AG20443 (cell line): ENCODE measurements around the gene TMEM179.

ENCODE experiments used
- DNase-seq: peaks from one replicate; pipeline ENCODE4 v3.0.0; 2012; ENCODE audit warnings: low spot score, mixed read lengths

The TMEM179 gene

DNA sequence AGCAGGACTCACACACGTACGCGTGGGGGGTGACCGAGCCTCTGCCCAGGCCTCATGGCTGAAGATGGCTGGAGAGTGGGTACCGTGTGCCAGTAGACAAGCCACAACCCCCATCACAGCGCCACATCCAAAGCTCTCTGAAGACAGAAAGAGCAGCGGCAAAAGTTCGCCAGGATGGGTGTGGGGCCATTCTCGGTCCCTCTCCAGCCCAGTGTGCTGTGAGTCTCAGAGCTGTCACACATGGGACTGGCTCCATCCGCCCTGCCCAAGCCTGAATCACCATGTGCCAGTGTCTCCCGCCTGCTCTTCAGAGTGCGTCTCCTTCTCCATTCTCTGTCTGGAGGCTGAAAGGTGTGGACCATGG, 5.7 kb downstream of the TMEM179 start:
- DNase-seq: no peak

DNA sequence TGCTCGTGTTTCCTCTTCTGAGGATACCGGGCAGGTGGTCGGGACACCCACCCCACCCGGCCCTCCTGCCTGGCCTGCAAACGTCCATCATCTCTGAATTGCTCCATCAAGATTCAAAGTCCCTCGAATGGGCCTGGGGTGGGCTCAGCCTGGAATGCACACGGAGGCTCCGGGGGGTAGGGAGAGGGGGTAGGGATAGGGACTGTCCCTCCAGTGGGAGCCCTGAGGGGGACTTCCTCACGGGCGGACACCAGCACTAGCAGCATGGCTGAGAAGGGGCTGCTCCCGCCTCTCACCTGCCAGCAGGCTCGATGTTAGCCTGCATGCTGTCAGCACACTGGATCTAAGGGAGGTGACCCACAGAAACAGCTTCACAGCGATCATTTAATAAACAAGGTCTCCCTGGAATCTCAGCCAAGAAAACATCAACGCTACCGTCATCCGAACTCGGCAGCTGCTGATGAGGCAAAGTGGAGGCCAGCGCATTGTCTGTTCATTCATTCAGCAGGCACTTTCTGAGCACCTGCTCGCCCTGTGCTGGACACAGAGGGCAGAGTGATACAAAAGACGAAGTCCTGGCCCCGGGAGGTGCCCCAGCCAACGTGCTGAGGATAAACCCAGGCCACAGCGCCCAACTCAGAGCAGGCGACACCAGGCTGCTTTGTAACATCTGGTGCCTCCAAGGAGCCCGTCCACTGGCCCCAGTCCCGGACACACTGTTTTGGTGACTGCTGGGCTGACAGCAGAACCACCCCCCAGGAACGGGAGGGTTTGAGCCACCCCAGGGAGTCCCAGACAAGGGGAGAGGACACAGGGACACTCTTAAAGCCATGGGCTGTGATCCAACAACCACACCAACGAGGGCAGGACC, 6.3 kb downstream of the TMEM179 start:
- DNase-seq: no peak

DNA sequence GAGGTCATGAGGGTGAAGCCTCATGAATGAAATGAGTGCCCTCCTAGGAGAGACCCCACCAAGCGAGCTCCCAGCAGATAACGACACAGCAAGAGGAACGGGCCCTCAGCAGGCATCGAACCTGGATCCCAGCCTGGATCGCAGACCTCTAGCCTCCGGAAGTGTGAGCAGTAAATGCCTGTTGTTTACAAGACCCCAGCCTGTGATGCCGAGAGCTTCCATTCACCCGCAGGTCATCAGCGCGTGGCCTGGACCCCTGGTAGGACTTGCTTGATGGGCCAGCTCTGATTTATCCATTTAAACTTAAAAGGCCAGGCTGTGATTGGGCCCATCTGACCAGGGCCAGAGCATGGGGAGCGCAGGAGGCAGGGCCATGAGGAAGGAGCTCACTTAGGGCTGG, 7.0 kb downstream of the TMEM179 start:
- DNase-seq: no peak

DNA sequence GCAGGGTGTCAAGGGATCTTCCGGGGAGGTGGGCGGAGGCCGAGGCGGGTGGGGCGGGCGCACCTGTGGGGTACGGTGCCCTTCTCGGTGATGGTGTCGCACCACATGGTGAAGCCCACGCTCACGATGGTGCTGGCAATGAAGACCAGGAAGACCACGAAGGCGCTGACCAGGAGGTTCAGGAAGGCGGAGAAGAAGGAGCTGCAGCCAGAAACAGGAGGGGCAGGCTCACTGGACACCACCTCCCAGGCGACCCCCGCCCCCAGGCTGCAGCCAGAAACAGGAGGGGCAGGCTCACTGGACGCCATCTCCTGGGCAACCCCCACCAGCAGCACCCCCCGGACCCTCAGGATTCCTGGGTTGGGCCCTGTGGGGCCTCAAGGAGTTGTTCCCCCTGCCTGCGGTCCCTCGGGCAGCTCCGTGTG, 7.6 kb downstream of the TMEM179 start:
- DNase-seq: no peak

DNA sequence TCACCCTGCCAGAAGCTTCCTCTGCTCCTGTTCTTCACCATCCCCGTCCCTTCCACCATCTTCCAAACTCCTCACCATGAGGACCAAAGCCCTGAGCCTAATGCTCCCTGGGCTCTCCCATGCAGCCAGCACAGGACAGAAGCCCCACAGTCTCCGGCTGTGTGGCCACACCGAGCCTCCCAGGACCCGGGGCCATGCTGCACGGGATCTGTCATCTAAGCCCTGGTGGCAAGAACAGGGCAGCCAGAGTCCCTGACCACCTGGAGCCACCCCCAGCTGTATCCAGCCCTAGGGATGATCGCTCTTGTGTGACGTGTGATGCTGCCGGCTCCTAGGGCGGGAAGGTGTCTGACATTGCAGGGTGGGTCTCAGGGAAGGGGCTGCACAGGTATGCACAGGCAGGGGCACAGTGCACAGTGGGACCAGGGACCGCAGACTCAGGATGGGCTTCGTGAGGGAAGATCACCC, 8.1 kb downstream of the TMEM179 start:
- no peak for DNase-seq

DNA sequence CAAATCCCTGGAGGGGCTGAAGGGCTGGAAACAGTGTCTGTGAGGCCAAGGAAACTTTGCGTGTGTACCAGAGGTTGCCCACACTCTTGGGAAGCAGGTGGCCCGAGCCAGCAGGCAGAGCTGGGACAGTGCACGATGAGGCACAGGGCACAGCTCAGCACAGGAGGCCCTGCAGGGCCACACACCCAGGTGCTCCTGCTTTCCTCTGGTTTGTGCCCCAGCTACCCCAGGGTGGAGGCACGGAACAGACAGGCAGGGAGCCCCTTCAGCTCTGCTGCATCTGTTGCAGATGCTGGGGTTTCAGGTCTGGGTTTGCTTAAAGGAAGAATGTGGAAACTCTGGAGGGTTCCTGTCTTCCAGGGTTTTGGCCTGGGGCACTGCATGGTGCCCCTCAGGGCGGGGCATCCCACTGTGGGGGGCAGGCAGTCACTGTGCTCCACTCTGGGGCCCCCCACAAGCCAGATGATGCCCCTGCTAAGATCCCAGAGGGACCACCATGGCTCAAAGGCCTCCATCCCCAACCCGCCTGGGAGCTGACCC, 8.6 kb downstream of the TMEM179 start:
- DNase-seq: no peak

DNA sequence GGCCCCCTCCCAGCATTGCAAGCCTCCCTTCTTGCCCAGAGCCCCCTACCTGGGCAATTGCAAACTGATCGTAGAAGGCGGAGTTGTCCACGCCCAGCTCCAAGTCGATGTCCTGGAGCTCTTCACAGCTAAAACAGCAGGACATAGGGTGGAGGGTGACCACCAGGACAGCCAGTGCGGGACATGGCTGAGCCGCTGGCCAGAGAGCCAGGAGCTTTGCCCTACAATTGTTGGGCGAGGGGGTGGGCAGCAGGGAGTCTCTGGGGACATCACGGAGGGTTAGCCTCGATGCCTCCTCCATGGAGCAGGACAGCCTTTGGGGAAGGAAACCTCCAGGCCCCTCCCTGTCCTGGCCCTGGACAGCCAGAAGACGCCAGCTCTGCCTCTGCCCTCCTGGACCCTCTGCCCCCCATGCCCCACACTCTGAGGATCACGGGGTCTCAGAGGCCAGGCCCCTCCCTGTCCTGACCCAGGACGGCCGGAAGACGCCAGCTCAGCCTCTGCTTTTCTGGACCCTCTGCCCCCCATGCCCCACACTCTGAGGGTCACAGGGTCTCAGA, 9.4 kb downstream of the TMEM179 start:
- no peak for DNase-seq

DNA sequence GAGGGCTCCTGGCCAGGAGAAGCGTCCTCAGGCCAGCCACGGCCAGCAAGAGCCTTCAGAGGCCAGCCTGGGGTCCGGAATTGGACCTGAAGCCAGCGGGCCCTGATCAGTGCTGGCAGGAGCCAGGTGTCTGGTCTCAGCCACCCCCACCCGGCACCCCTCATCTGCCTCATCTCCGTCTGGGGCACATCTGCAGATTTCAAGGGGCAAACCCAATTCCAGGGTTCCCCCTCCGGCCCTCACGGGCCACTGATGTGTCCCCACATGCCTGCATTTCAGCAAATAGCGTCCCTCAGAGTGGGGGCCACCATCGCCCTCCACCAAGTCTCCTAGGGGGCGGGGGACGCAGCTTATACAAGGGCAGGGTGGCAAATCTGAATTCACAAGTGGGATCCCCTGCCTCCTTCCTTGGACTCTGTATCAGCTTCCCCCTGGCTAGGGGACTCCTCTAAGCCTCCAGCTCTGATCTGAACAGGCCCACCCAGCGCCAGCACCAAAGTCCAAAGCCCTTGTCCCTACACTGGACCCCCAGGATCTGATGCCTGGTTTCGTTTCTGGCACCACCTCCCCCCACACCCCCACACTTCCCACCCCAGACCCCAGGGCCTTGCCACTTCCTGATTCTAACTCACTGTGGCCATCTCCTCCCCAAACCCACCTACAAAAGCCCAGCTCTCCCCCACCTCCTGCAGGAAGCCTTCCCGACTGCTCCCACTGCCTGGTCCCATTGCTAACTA, 10.1 kb downstream of the TMEM179 start:
- no peak for DNase-seq

DNA sequence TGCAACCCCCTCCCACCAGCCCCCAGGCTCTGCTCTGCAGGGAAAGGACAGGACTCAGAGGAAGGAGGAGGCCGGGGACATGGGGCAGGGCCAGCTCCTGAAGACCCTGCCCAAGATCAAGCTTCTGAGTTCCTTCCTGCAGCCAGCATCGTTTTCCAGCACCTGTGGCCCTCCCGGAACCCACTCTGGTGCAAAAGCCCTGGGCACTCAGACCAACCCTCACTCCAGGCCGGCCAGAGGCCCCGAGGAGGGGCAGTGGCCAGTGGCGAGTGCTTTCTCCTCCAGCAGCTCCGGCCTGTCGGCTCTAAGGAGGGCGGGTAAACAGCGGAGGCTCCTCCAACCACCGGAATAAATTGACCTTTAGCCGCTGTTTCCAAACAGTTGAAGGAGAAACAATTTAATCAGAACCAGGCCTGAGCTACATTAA, 10.8 kb downstream of the TMEM179 start:
- DNase-seq: no peak

DNA sequence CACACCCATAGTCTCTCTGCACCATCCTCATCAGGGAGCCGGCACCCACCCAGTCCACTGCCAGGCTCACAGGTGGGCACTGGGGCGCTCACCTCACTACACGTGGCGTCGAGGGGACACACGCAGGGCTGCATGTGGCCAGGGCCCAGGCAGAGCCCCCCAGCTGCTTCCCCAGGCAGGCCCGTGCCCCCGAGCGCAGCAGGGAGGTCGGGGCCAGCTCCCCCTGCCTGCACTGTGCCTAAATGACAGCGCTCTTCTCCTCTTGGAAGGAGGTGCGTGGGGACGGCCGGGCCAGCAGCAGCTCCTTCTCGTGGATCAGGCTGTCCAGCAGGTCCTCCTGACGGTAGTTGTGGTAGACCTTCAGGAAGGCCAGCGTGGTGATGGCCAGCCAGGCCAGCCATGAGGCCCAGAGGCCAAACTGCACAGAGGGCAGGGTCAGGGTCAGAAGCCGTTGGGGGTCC, 11.3 kb downstream of the TMEM179 start:
- DNase-seq: no peak

DNA sequence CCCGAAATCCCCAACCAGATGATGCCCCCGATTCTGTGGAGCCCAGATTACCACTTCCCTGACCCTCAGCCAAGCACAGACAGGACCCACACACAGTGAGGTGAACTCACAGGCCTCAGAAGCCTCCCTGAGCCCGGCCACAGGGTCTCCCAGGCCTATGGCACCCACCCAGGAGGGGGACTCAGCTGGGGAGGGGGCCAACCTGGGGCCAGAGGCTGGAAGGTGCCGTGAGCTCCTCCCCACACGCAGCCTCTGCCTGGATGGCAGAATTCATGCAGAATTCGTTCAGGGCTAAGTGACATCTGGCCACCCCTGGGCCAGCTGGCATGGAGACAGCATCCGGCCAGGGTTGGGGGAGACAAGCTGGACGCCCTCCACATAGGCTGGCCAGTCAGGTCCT, 11.8 kb downstream of the TMEM179 start:
- no peak for DNase-seq

DNA sequence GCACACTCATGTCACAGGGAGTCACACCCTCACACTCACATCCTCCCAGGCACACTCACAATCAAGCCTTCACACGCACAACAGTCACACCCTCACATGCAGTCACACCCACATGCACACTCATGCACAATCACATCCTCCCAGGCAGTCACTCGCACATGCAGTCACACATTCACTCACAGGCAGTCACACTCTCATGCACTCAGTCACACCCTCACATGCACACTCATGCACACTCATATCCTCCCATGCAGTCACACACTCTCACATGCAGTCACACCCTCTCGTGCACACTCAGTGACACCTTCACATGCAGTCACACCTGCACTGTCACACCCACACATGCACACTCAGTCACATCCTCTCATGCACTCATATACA, 12.3 kb downstream of the TMEM179 start:
- DNase-seq: no peak

DNA sequence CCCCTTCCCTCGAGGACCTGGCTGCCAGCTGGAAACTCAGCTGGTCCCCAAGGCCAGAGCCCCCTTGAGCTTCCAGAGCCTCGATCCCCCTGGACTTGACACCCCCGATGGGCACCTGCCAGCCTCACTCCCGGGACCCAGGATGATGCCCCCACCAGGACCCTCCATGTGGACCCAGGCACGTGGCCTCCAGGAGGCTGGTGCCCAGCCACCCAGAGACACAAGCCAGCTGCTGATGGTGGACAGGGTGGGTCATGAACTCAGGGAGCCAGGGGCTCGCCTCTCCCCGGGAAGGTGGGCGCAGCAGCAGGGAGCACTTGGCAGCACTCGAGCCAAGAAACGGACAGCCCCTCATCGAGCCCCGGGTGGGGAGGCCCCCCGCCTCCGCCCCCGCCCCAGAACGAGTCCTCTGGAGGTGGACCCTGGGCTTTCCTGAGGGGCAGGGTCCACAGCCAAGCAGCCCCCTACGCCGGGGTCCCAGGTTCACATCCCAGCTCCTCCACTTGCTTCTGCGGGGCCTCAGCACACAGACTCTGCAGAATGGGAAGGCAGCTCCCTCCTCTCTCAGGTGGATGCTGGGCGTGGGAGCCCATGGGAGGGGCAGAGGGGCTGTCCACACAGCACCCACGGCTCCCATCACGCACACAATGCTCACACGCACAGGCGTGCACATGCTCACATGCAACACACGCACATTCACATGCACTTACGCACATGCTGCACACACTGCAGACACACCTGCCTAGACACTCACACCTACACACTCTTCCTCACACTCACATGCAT, 12.9 kb downstream of the TMEM179 start:
- DNase-seq: no peak

DNA sequence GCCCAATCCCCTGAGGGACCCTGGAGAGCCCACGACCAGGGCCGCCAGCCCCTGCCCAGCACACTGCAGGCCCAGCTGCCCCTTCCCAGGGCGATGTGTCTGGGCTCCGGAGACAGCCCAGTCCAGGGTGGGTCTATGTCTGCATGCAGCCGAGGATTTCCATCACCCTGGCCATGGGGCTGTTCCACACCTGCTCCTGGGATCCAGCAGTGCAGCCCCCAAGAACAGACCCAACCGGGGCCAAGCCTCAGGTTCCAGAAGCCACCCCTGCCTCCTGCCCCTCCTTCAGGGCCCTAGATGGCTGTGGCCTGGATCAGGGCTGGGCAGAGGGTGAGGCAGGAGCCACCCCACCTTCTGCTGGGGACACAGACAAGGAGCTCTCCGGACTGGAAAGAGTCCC, 13.5 kb downstream of the TMEM179 start:
- no peak for DNase-seq

DNA sequence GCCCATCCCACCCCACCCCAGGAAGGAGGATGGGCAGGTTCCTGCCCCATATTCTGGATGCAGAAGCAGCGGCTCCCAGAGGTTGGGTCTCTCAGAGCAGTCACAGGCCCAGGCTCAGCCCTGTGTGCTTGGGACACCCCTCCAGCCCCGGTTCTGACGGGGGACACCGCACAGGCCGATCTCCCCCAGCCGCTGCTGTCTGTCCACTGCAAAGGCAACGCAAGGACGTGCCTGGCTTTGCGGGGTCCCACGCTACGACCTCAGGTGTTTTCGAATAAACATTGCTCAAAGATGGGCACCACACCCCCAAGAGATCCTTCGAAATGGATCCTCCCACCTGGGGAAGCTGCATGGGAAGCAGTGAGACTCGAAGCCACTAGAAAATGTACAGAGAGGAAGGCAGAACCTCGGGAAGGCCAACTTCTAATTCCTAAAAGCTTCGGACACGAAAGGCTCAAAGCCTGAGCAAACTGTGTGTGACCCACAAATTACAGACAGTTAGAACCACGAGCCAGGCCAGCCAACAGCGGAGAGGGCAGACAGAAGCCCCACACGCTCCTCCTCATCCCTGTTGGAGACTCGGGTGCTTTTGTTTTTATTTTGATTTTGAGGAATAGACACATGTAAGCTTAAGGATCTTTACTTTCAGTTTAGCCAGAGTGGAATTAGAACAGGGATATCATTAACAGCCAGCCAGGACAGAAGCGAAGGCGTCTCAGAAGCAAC, 14.2 kb downstream of the TMEM179 start:
- no peak for DNase-seq

DNA sequence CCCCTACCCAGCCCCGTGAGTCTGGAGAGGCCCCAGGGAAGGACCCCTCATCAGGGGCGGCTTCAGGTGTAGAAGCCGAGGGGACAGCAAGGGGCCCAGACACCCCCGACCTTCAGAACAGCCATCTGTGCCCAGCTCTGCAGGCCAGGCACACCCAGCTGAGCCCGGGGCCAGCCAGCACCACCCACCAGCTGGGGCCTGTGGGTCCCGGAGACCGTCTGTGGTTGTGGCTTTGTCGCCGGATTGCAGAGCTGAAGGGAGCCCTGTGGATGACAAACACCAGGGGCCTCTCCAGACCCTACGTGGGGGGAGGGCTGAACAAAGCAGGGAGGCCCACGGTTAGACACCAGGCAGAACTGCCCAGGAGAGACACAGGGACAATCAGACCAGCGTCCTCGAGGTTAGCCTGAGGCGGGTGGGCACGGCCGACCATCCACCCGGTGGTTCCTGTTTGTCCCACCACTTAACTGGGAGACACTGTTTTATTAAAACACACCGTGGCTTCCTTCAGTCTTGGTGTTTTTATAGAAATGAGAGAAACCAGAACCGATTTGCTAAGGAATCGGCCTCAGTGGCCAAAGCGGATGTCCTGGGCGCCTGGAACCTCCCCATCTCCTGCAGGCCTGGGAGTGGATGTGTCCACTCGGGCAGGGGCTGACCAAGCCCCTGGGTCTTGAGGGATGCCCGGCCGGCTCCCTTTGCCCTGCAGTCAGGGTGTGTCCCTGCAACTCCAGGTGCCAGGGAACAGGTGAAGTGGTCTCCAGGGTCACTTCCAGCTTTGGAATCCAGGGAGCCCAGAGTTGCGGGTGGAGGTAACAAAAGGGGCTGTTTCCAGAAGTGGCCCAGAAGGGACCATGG, 15.0 kb downstream of the TMEM179 start:
- DNase-seq: no peak

DNA sequence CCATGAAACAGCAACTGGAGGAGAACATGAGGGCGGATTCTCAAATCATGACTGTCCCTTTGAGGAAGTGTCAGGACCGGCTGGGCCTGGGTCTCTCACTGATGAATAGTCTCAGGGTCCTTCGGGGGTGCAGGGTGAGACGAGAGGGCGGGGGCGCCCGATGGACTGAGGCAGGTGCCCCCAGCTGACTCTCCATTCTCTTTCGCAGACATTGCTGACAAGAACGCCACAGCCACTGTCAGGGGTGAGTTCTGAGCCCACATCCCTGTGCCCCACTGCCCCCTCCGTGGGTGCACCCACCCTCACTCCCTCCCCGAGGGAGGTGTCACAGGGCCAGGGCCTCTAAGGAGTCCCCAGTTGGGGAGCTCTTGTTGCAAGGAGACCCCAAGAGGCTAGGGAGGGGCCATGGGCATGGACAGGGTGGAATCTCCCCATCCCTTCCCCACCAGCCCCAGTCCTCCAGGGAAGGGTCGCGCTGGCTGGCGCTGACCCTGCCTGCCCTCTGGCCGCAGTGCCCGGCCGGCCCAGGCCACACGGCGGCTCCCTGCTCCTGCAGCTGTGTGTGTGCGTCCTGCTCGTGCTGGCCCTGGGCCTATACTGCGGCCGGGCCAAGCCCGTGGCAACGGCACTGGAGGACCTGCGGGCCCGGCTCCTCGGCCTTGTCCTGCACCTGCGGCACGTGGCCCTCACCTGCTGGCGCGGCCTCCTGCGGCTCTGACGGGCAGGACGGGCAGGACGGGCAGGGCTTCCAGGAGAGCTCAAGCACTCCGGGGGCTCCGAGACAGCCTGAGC, 16.3 kb downstream of the TMEM179 start:
- no peak for DNase-seq

DNA sequence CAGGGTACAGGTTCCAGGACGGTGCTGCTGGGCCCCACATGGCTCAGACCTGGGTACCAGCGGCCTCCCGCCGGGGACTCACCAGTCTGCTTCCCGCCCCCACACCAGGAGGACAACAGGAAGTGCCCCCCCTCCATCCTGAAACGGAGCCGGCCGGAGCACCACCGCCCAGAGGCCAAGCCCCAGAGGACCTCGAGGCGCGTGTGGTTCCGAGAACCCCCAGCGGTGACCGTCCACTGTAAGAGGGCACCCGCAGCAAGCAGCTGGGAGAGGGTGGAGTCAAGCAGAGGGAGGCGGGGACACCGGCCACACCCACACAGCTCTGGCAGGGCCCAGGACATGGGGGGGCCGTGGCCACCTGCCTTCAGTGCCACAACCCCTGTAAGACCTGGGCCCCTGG, 16.9 kb downstream of the TMEM179 start:
- no peak for DNase-seq

DNA sequence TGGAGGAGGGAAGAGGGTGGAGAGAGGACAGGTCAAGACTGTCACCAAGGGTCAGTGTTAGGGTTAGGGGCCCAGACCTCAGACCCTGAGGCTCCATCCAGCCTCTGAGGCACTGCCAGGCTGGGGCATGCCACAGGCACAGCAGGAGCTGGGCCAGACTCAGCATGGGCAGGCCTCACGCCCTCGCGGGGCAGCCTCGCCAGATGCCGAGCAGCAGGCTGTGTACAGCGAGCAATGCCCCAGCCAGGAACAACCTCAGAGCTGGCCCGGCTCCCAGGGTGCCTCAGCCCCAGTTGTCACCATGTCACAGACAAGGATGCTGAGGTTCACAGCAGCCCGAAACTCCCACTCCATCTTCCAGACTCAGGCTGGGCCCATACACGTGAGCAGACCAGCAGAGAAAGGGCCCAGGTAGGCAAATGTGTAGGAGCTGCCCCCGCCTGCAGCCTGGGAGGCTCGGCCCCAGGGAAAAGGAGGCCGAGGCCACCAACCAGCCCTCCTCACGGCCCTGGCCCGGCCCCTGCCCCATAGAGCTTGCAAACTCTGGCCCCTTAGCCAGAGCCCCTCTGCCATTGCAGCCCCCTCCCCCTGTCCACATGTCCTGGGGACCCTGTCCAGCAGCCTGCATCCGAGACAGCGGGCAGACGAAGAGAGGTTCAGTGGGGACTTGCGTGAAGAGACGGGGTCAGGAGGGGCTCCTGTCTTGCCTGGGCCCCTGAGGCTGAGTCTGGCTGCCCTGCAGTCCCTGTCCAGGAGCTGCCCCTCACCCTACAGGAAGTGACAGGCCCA, 17.5 kb downstream of the TMEM179 start:
- peak; percentile 52 for DNase-seq
